GM21367 (cell line): ENCODE results near the gene DMRTC1.
"Not testable (repeated sequence)": the region's sequence is repeated elsewhere in the genome, so short reads cannot be mapped to it uniquely, and the experiment has no call there.

Experiments
- ATAC-seq: cut with Tn5 transposase; IDR thresholded peaks from one replicate; pipeline ENCODE4 v1.9.1; 2021; ENCODE audit not compliant: unreplicated experiment

DMRTC1 gene

DNA sequence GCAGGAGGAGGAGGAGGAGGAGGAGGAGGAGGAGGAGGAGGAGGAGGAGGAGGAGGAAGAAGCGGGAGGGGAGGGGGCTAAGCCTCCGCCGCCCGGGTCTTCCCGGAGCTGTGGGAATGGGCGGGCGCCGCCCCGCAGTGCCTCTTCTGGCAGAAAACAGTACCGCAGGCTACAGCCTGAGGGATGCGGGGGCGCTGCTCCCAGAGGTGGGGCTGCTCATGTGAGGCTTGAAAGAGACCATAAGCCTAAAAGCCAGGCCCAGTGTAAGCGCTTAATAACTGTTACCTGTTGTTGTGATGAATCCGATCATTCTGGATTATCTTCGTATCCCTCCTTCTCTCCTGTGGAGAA lies at the start of gene DMRTC1:
DMRTC1 (minus strand) TSS at position 19 of the 351 bp plus-strand sequence. CDS start 68,143 bp downstream, outside the sequence.
- peak; percentile 88 for ATAC-seq

GRCh38 chrX:72980894-72981469 lies 37.3 kb upstream of the DMRTC1 start:
- not testable (repeated sequence) for ATAC-seq

DNA sequence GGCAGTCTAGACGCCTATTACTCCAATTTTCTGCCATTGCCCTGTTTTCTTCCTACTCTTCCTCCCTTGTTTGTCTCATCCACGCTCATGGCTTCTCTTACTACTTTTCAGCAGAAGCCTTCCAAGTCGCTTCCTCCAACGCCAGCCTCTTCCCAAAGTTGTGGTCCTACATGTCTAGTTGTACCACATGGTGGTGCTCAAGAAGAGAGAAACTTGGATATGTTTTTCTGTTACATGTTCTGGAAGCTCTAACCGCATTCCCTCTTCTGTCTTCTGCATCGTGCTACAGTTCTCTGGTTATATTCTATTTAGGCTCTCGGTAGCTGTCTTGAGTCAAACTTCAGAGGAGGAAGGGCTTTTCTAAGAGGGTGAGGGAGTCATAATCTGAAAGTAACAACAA lies 31.2 kb upstream of the DMRTC1 start:
- not testable (repeated sequence) for ATAC-seq

- not testable (repeated sequence) for ATAC-seq
Observed at GRCh38 chrX:72971859-72972258, 28.2 kb upstream of the DMRTC1 start.

DNA sequence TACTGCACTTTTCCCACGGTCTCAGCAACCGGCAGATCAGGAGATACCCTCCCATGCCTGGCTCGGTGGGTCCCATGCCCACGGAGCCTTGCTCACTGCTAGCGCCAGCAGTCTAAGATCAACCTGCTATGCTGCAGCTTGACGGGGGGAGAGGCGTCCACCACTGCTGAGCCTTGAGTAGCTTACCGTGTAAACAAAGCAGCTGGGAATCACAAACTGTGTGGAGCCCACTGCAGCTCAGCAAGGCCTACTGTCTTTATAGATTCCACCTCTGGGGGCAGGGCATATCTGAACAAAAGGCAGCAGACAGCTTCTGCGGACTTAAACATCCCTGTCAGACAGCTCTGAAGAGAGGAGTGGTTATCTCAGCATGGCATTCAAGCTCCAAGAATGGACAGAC lies 16.3 kb upstream of the DMRTC1 start:
- not testable (repeated sequence) for ATAC-seq

DNA sequence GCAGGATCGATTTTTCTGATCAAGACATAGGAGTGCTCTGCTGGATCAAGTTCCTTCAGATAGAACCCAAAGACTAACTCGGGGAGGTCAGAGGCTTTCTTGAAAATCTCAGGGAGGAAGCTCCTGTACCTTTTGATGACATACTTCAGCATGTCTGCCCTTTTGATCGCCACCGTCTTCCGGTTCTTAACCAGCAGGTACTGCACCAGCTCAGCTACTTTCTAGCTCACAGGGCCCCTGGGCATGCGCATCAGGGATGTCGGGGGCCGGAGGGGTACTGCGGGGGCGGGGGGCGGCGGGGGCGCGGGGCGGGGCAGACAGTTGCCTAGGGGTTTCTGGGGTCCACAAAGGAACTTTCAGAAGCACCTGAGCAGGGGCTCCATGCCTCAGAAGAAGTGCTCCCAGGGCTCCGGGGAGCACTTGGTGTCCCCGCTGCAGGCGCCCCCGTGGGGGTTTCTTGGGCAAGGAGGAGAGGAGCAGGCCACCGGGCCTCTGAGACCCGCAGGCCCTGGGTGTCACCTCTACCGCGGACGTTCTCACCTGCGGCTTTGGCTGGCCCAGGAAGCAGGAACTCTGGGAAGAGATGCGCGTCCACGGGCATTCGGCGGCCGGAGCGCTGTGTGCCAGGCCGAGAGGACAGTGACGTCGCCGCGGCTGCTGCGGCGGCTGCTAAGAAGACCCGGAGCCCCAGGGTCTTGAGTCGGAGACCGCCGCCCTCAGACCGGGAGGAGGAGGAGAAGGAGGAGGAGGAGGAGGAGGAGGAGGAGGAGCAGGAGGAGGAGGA lies 410 bp downstream of the DMRTC1 start:
- peak; percentile 79 for ATAC-seq

- not testable (repeated sequence) for ATAC-seq
Observed at GRCh38 chrX:72942272-72942671, 1.4 kb downstream of the DMRTC1 start.

GRCh38 chrX:72937906-72938305 lies 5.7 kb downstream of the DMRTC1 start, which contains the start of gene FAM236A:
Gene FAM236A (plus strand): TSS chrX:72938206. CDS start chrX:72938263, 57 bp downstream.
- ATAC-seq: not testable (repeated sequence)

GRCh38 chrX:72936882-72937455 lies 6.7 kb downstream of the DMRTC1 start:
- not testable (repeated sequence) for ATAC-seq

GRCh38 chrX:72936455-72936854 lies 7.2 kb downstream of the DMRTC1 start:
- peak; percentile 47 for ATAC-seq

GRCh38 chrX:72932283-72932682 lies 11.4 kb downstream of the DMRTC1 start:
- ATAC-seq: not testable (repeated sequence)

DNA sequence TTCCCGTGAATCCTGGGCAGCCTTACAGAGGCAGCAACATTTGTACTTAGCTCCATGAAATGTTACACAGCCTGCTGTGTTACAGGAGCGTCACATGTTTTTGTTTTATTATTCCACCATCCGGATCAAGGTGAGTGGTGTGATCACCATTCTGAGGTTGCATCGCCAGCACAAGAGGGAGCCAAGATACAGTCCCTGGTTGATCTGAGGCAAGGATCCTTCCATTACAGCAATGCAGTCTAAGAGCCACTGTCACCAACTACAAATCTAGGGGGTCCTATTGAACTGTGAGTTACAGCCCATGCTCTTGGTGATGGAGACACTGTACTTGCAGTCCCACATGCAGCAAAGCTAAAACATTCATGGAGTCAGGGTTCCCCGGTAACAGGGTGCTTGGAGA lies 27.5 kb downstream of the DMRTC1 start:
- ATAC-seq: not testable (repeated sequence)

DNA sequence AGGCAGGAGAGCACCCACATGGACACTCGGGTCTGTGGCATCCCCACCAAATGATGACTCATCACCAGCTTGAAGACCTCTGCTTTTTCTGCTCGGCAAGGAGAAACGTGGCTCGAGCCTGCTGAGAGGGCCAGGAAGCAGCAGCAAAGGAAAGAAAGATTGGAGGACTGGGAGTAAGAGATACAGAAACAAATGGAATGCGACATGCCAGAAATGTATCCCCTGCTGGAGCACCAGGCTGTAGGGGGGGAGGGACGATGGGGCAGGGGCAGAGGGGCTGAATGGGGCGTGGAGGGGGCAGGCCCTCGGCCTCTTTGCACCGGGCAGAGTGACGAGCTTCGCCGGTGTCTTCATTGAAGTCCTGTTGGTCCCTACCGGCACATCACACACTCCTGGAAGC lies 31.3 kb downstream of the DMRTC1 start, which contains the start of gene FAM236C:
FAM236C (plus strand) TSS at position 301 of the 400 bp plus-strand sequence. CDS start 100 bp downstream, outside the sequence.
- not testable (repeated sequence) for ATAC-seq

- ATAC-seq: not testable (repeated sequence)
Observed at GRCh38 chrX:72889740-72890139, 53.9 kb downstream of the DMRTC1 start.

DNA sequence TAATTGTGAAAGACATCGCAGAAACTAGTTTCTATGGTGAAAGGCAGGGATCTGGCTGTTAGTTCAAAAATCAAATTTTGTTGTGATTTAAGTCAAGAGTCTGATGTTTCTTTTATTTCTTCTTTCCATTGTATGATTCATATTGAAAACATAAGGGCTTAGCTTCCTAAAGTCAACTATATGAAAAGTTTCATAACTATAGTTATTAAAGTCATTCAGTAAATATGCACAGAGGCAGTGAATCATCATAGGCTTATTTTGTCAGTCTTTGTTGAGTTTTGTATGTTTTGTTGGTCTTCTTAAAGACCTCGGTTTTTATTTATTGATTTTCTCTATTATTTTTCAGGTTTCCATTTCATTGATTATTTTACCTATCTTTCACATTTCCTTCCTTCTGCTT lies 60.7 kb downstream of the DMRTC1 start:
- ATAC-seq: not testable (repeated sequence)

- not testable (repeated sequence) for ATAC-seq
Observed at GRCh38 chrX:72837532-72837931, 106.1 kb downstream of the DMRTC1 start.

DNA sequence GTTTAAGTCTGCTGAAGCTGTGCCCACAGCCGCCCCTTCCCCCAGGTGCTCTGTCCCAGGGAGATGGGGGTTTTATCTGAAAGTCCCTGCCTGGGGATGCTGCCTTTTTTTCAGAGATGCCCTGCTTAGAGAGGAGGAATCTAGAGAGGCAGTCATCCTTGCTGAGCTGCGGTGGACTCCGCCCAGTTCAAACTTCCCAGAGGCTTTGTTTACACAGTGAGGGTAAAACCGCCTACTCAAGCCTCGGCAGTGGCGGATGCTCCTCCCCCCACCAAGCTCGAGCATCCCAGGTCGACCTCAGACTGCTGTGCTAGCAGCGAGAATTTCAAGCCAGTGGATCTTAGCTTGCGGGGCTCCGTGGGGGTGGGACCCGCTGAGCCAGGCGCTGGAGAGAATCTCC lies 112.9 kb downstream of the DMRTC1 start:
- ATAC-seq: not testable (repeated sequence)
